Measurements from ENCODE around the gene TANC1. TPM values are rescaled to one million over a fixed set of nuclear protein-coding genes. Genes with fewer than 3 reads are reported as not detected.

TANC1 gene
- total and polyA plus RNA-seq, 2 of the 4 experiments (the other 2 are of a cell fraction), result 10.2 to 12.9 TPM

- Histone ChIP-seq H3K4me3 (ENCODE audit: insufficient read depth, low read depth, low read length) (no peak overlapping the region), H3K9me3 (ENCODE audit: control insufficient read depth, insufficient read depth, low read length) (peaks cover 5% of the 10 kb centered on the region; the same call in 1 of the 2 replicates), H3K4me2 (ENCODE audit: low read depth, low read length) (no peak overlapping the region), H3K14ac (replicated peaks; ENCODE audit: low read depth, low read length) (no peak overlapping the region), H2BK20ac (ENCODE audit: low read depth, low read length) (no peak overlapping the region), H4K8ac (ENCODE audit: low read depth in 2 of 2, low read length in 2 of 2) (no peak overlapping the region), H3K27me3 (ENCODE audit: control insufficient read depth, insufficient read depth, low read length) (no peaks in the 10 kb centered on the region), H3K79me1 (ENCODE audit: low read depth in 1 of 2, low read length in 2 of 2) (no peaks in the 10 kb centered on the region; a peak in 1 of 4 replicates), H3K56ac (ENCODE audit: extremely low read depth, insufficient read depth, low read length) (no peak overlapping the region), H2AFZ (replicated peaks; ENCODE audit: low read length, poor library complexity) (no peak overlapping the region), H3K4me1 (ENCODE audit: control insufficient read depth, insufficient read depth, low read length) (no peaks in the 10 kb centered on the region), H3K23ac (ENCODE audit: low read depth, low read length) (no peak overlapping the region), H2BK120ac (ENCODE audit: low read depth, low read length) (no peak overlapping the region), H4K5ac (ENCODE audit: low read depth, low read length) (no peak overlapping the region), H2AK5ac (ENCODE audit: low read depth, low read length) (no peak overlapping the region), H3K9ac (ENCODE audit: low read depth, low read length) (no peak overlapping the region), H3K4ac (ENCODE audit: low read depth, low read length) (no peak overlapping the region), H3K18ac (ENCODE audit: low read depth, low read length) (no peak overlapping the region), H2AK9ac (replicated peaks; ENCODE audit: low read depth, low read length, poor library complexity) (no peak overlapping the region), H4K91ac (ENCODE audit: insufficient read depth, low read depth, low read length) (no peak overlapping the region), H3K9me1 (ENCODE audit: insufficient read depth, low read length) (no peaks in the 10 kb centered on the region), H4K20me1 (ENCODE audit: insufficient read depth, low read length) (no peaks in the 10 kb centered on the region), H3K36me3 (ENCODE audit: control insufficient read depth, insufficient read depth, low read length) (peaks cover 16% of the 10 kb centered on the region; the same call in 1 of the 2 replicates), H2BK5ac (ENCODE audit: low read depth, low read length, poor library complexity, severe bottlenecking) (no peak overlapping the region), H3K27ac (ENCODE audit: insufficient read depth, low read length) (no peak overlapping the region), H2BK15ac (ENCODE audit: low read depth, low read length) (no peak overlapping the region)
- BruUV-seq (replicated peaks), result no TSS peak
- in situ Hi-C loops (cut with MboI; ENCODE audit: low sequenced_read_pairs), result no loop called here
- intact Hi-C loops (cut with micrococcal nuclease), result no loop called here
- CTCF ChIA-PET, result no interaction called here
- TF ChIP-seq MXI1 (IDR thresholded peaks at IDR 0.05; ENCODE audit: borderline replicate concordance, low read depth, low read length) (no peak), CTCF (conservative IDR thresholded peaks at IDR 0.05; ENCODE audit: low read depth, low read length) (no peak), RCOR1 (IDR thresholded peaks at IDR 0.05; ENCODE audit: insufficient replicate concordance, low read length) (no peak), BHLHE40 (IDR thresholded peaks at IDR 0.05; ENCODE audit: low read depth, low read length) (no peak), SMC3 (IDR thresholded peaks at IDR 0.05; ENCODE audit: low read depth, low read length) (no peak), ELK1 (IDR thresholded peaks at IDR 0.05; ENCODE audit: borderline replicate concordance, low read depth, low read length) (no peak), RFX5 (IDR thresholded peaks at IDR 0.05; ENCODE audit: low read depth, low read length) (no peak), FOS (IDR thresholded peaks at IDR 0.05; ENCODE audit: low read depth, low read length) (no peak), MAFK (IDR thresholded peaks at IDR 0.05; ENCODE audit: low read depth, low read length) (no peak), USF2 (IDR thresholded peaks at IDR 0.05; ENCODE audit: low read depth, low read length) (no peak), CHD1 (IDR thresholded peaks at IDR 0.05; ENCODE audit: low read depth, low read length) (no peak), NFE2L2 (IDR thresholded peaks at IDR 0.05; ENCODE audit: low read depth, low read length) (no peak), RAD21 (IDR thresholded peaks at IDR 0.05; ENCODE audit: low read length) (no peak), POLR2A (IDR thresholded peaks at IDR 0.05; ENCODE audit: low read depth, low read length) (no peak), CEBPB (IDR thresholded peaks at IDR 0.05; ENCODE audit: low read depth, low read length) (no peak), MAZ (IDR thresholded peaks at IDR 0.05; ENCODE audit: borderline replicate concordance, low read depth, low read length) (no peak)
- dilution Hi-C loops (cut with HindIII; ENCODE audit: low sequenced_read_pairs, unreplicated experiment), result no loop called here
- DNase-seq (no peak), ATAC-seq (ENCODE audit: low read depth) (no peak; the same call in 1 of the 2 replicates)
- POLR2A ChIA-PET (ENCODE audit: unreplicated experiment), result no interaction called here
Measured at GRCh38 chr2:159243529-159243928, 275.1 kb downstream of the TANC1 start.

Data from IMR-90 (cell line).